GM12874 (cell line): ENCODE data around the gene DPYSL5.

Experiments
- CTCF ChIP-seq: IDR thresholded peaks from 2 replicates; pipeline ENCODE4 v1.5.1; 2011; ENCODE audit warnings: low read depth, mild to moderate bottlenecking, control low read depth, low read length, moderate library complexity; ENCODE audit not compliant: insufficient read depth

DPYSL5 gene

GRCh38 chr2:26809876-26810577, 37.9 kb upstream of the DPYSL5 start:
- TF ChIP-seq CTCF, result no peak

GRCh38 chr2:26811261-26811660, 36.7 kb upstream of the DPYSL5 start:
- no peak for TF ChIP-seq CTCF

GRCh38 chr2:26811791-26812694, 35.9 kb upstream of the DPYSL5 start:
- TF ChIP-seq CTCF, result no peak

- no peak for TF ChIP-seq CTCF
Measured at GRCh38 chr2:26812731-26813130, 35.2 kb upstream of the DPYSL5 start.

GRCh38 chr2:26816893-26817292, 31.0 kb upstream of the DPYSL5 start:
- no peak for TF ChIP-seq CTCF

- no peak for TF ChIP-seq CTCF
Measured at GRCh38 chr2:26818255-26818654, 29.7 kb upstream of the DPYSL5 start.

- TF ChIP-seq CTCF, result no peak
Measured at GRCh38 chr2:26818972-26819371, 29.0 kb upstream of the DPYSL5 start.
